ENCODE data around the gene TBC1D9B. TPM values are rescaled to one million over a fixed set of nuclear protein-coding genes. Genes with fewer than 3 reads are reported as not detected.
A peak's percentile ranks its signal among the peaks of the same experiment; 100 is the strongest.

TBC1D9B gene
- 31.1 TPM for total RNA-seq
- long read RNA-seq, full-length matches to known transcripts = 79 of 136 reads
- long read RNA-seq, partial matches to known transcripts = 38 of 136 reads
- long read RNA-seq, other reads (novel, unspliced or antisense) = 19 of 136 reads

GRCh38 chr5:179907556-179908324 lies at the start of gene TBC1D9B:
Gene TBC1D9B, minus strand, starts transcription at chr5:179907897. Its CDS starts 76 bp downstream, at chr5:179907821.
- TF ChIP-seq CTCF (IDR thresholded peaks at IDR 0.05; ENCODE audit: borderline replicate concordance) = peak; percentile 60
- peak within 1 kb of the TSS; percentile 75 for H3K4me3 ChIP-seq
- peaks cover 22% of the 10 kb centered on the region for H3K4me1 ChIP-seq
- no peaks in the 10 kb centered on the region for H3K27me3 ChIP-seq (ENCODE audit: low read depth)
- peak within 1 kb of the TSS; percentile 85 for H3K27ac ChIP-seq (replicated peaks)
- H3K9me3 ChIP-seq (replicated peaks) = no peaks in the 10 kb centered on the region
- peak; percentile 73 for DNase-seq
- peaks cover 18% of the 10 kb centered on the region for H3K36me3 ChIP-seq
- intact Hi-C loops (cut with micrococcal nuclease) = no loop called here

GRCh38 chr5:179955630-179956029 lies 47.9 kb upstream of the TBC1D9B start:
- no peak for TF ChIP-seq CTCF (IDR thresholded peaks at IDR 0.05; ENCODE audit: borderline replicate concordance)
- intact Hi-C loops (cut with micrococcal nuclease) = no loop called here
- DNase-seq = no peak
- no peaks in the 10 kb centered on the region for H3K27me3 ChIP-seq (ENCODE audit: low read depth)
- no peaks in the 10 kb centered on the region for H3K9me3 ChIP-seq (replicated peaks)
- peaks cover 38% of the 10 kb centered on the region for H3K36me3 ChIP-seq
- no peak overlapping the region for H3K27ac ChIP-seq (replicated peaks)
- H3K4me1 ChIP-seq = no peaks in the 10 kb centered on the region
- H3K4me3 ChIP-seq = no peak overlapping the region

GRCh38 chr5:179955062-179955461 lies 47.4 kb upstream of the TBC1D9B start:
- H3K27ac ChIP-seq (replicated peaks) = no peak overlapping the region

GRCh38 chr5:179954434-179954833 lies 46.7 kb upstream of the TBC1D9B start:
- H3K4me1 ChIP-seq = no peaks in the 10 kb centered on the region
- H3K27me3 ChIP-seq (ENCODE audit: low read depth) = no peaks in the 10 kb centered on the region
- no peak for TF ChIP-seq CTCF (IDR thresholded peaks at IDR 0.05; ENCODE audit: borderline replicate concordance)
- no peaks in the 10 kb centered on the region for H3K9me3 ChIP-seq (replicated peaks)
- no peak for DNase-seq
- no peak overlapping the region for H3K4me3 ChIP-seq
- H3K36me3 ChIP-seq = peaks cover 33% of the 10 kb centered on the region
- no peak overlapping the region for H3K27ac ChIP-seq (replicated peaks)
- intact Hi-C loops (cut with micrococcal nuclease) = no loop called here

More at GRCh38 chr5:179955062-179955461, 47.4 kb upstream of the TBC1D9B start:
- DNase-seq = no peak
- no peaks in the 10 kb centered on the region for H3K9me3 ChIP-seq (replicated peaks)
- H3K27me3 ChIP-seq (ENCODE audit: low read depth) = no peaks in the 10 kb centered on the region
- H3K4me3 ChIP-seq = no peak overlapping the region
- no peak for TF ChIP-seq CTCF (IDR thresholded peaks at IDR 0.05; ENCODE audit: borderline replicate concordance)
- intact Hi-C loops (cut with micrococcal nuclease) = no loop called here
- no peaks in the 10 kb centered on the region for H3K4me1 ChIP-seq
- H3K36me3 ChIP-seq = peaks cover 33% of the 10 kb centered on the region

GRCh38 chr5:179953987-179954386 lies 46.3 kb upstream of the TBC1D9B start:
- Histone ChIP-seq H3K27me3 (ENCODE audit: low read depth) (no peaks in the 10 kb centered on the region), H3K4me1 (no peaks in the 10 kb centered on the region), H3K27ac (replicated peaks) (no peak overlapping the region), H3K9me3 (replicated peaks) (no peaks in the 10 kb centered on the region), H3K4me3 (no peak overlapping the region), H3K36me3 (peaks cover 33% of the 10 kb centered on the region)
- intact Hi-C loops (cut with micrococcal nuclease) = no loop called here
- no peak for TF ChIP-seq CTCF (IDR thresholded peaks at IDR 0.05; ENCODE audit: borderline replicate concordance)
- no peak for DNase-seq
